A549 (cell line): ENCODE data around the gene KLRF1. TPM values are rescaled to one million over a fixed set of nuclear protein-coding genes. Genes with fewer than 3 reads are reported as not detected.
A peak's percentile ranks its signal among the peaks of the same experiment; 100 is the strongest.

ENCODE experiments used
- ATAC-seq, 2 experiments: fragments of 200-7000 bp in 1 of 2; fragments of >200 bp in 1 of 2; cut with Nextera tagmentation in 1 of 2; cut with Tn5 transposase in 1 of 2; 3 replicates each; pipeline versions ENCODE4 v1.8.0 to v1.9.1; 2018 to 2020; ENCODE audit warnings: mild to moderate bottlenecking in 1 of 2, moderate library complexity in 1 of 2
- CTCF ChIA-PET: fragments of 300-600 bp; sonication (Branson Sonifier 250); formaldehyde crosslinking; extraction: SDS; loops from one replicate; lab custom pipeline; 2021; ENCODE audit warnings: antibody characterized with exemption, inconsistent platforms; lab: Yijun Ruan, JAX
- POLR2A ChIA-PET: fragments of 350-600 bp; formaldehyde crosslinking; extraction: SDS; loops from one replicate; lab custom pipeline; 2021; ENCODE audit warnings: antibody characterized with exemption, inconsistent platforms; lab: Yijun Ruan, JAX
- DNase-seq, 2 experiments: peaks; one replicate each; pipeline versions ENCODE4 v3.0.0 to v3.0.0-alpha.2; 2011 to 2016; ENCODE audit warnings: low read depth in 1 of 2, low spot score in 1 of 2
- FAIRE-seq: peaks from 2 replicates; lab custom pipeline; 2011; peaks lifted over from hg19 to GRCh38; lab: Jason Lieb, UNC
- H3K27ac ChIP-seq, 2 experiments: fragments of >200 bp; sonication (Bioruptor Twin); formaldehyde crosslinking; 3 replicates each; pipeline ENCODE4 v1.5.1; 2016 to 2017
- H3K4me1 ChIP-seq: fragments of >200 bp; sonication (Bioruptor Twin); formaldehyde crosslinking; 3 replicates; pipeline ENCODE4 v1.6.1; 2016
- H3K4me2 ChIP-seq: fragments of >200 bp; sonication (Bioruptor Twin); formaldehyde crosslinking; 3 replicates; pipeline ENCODE4 v1.6.1; 2016
- H3K4me3 ChIP-seq: fragments of >200 bp; sonication (Bioruptor Twin); formaldehyde crosslinking; 3 replicates; pipeline ENCODE4 v1.5.1; 2016
- H3K9me3 ChIP-seq: fragments of >200 bp; sonication (Bioruptor Twin); formaldehyde crosslinking; 3 replicates; pipeline ENCODE4 v1.6.1; 2016
- ATOH8 ChIP-seq: fragments of 250-450 bp; sonication (Bioruptor Pico); IDR thresholded peaks from 2 replicates; pipeline ENCODE4 v1.5.0; 2020; ENCODE audit warnings: low read depth, mild to moderate bottlenecking, moderate library complexity
- BCL3 ChIP-seq: fragments of >200 bp; sonication (Bioruptor Twin); formaldehyde crosslinking; IDR thresholded peaks from 3 replicates; pipeline ENCODE4 v1.6.1; 2016
- CEBPB ChIP-seq, 2 experiments: fragments of >200 bp in 1 of 2; sonication (Bioruptor Twin) in 1 of 2; formaldehyde crosslinking in 1 of 2; IDR thresholded peaks; 2 replicates each; pipeline ENCODE4 v1.6.1; 2012 to 2016
- CHD2 ChIP-seq: fragments of 150-350 bp; IDR thresholded peaks from 2 replicates; pipeline ENCODE4 v1.6.1; 2014; ENCODE audit warnings: low read length; ENCODE audit not compliant: partially characterized antibody
- CTCF ChIP-seq: fragments of >200 bp; sonication (Bioruptor Twin); formaldehyde crosslinking; IDR thresholded peaks from 3 replicates; pipeline ENCODE4 v1.5.1; 2016
- E2F6 ChIP-seq: IDR thresholded peaks from 2 replicates; pipeline ENCODE4 v1.6.1; 2012; ENCODE audit warnings: low read depth, borderline replicate concordance
- EHF ChIP-seq: fragments of 250-450 bp; sonication (Bioruptor Pico); IDR thresholded peaks from 2 replicates; pipeline ENCODE4 v1.5.0; 2020; ENCODE audit warnings: mild to moderate bottlenecking
- EP300 ChIP-seq, 2 experiments: fragments of >200 bp; sonication (Bioruptor Twin); formaldehyde crosslinking; IDR thresholded peaks; 2 replicates in 1 of 2; 3 replicates in 1 of 2; pipeline ENCODE4 v1.6.1; 2016 to 2017
- FOXS1 ChIP-seq: fragments of 250-450 bp; sonication (Bioruptor Pico); IDR thresholded peaks from 2 replicates; pipeline ENCODE4 v1.5.0; 2020; ENCODE audit warnings: mild to moderate bottlenecking, moderate library complexity
- GATA3 ChIP-seq: IDR thresholded peaks from 2 replicates; pipeline ENCODE4 v1.6.1; 2012; ENCODE audit warnings: borderline replicate concordance
- HOXA7 ChIP-seq: fragments of 250-450 bp; sonication (Bioruptor Pico); IDR thresholded peaks from 2 replicates; pipeline ENCODE4 v1.5.0; 2020; ENCODE audit warnings: mild to moderate bottlenecking, moderate library complexity
- JUNB ChIP-seq: fragments of >200 bp; sonication (Bioruptor Twin); formaldehyde crosslinking; IDR thresholded peaks from 2 replicates; pipeline ENCODE4 v1.6.1; 2016
- KDM1A ChIP-seq: fragments of 200-600 bp; sonication (generic); IDR thresholded peaks from 2 replicates; pipeline ENCODE4 v1.6.1; 2016; ENCODE audit warnings: low read depth, mild to moderate bottlenecking
- MAX ChIP-seq: IDR thresholded peaks from 2 replicates; pipeline ENCODE4 v1.6.1; 2012
- MYC ChIP-seq: IDR thresholded peaks from 2 replicates; pipeline ENCODE4 v1.6.1; 2012; ENCODE audit warnings: mild to moderate bottlenecking, inconsistent platforms, low read length, improper control_type of control experiment, borderline replicate concordance
- NFE2L2 ChIP-seq: fragments of 150-350 bp; conservative IDR thresholded peaks from 2 replicates; pipeline ENCODE4 v1.6.1; 2014; ENCODE audit warnings: low read length
- POLR2A ChIP-seq: IDR thresholded peaks from 2 replicates; pipeline ENCODE4 v1.6.1; 2012; ENCODE audit warnings: mild to moderate bottlenecking, low read length
- POLR2AphosphoS2 ChIP-seq: conservative IDR thresholded peaks from 2 replicates; pipeline ENCODE4 v1.6.1; 2012; ENCODE audit warnings: low read length, improper control_type of control experiment, inconsistent platforms
- RAD21 ChIP-seq, 2 experiments: fragments of >200 bp in 1 of 2; sonication (Bioruptor Twin) in 1 of 2; formaldehyde crosslinking in 1 of 2; IDR thresholded peaks in 1 of 2; conservative IDR thresholded peaks in 1 of 2; 2 replicates in 1 of 2; 3 replicates in 1 of 2; pipeline ENCODE4 v1.6.1; 2012 to 2018; ENCODE audit warnings: inconsistent platforms in 1 of 2
- RNF2 ChIP-seq: fragments of 200-600 bp; sonication (generic); IDR thresholded peaks from 2 replicates; pipeline ENCODE4 v1.6.1; 2016; ENCODE audit warnings: low read depth, mild to moderate bottlenecking, antibody characterized with exemption, moderate library complexity, borderline replicate concordance
- SMC3 ChIP-seq: fragments of >200 bp; sonication (Bioruptor Twin); formaldehyde crosslinking; IDR thresholded peaks from 3 replicates; pipeline ENCODE4 v1.6.1; 2018; ENCODE audit warnings: inconsistent platforms
- SREBF2 ChIP-seq: fragments of 450-650 bp; IDR thresholded peaks from 2 replicates; pipeline ENCODE4 v1.6.1; 2014; ENCODE audit warnings: mild to moderate bottlenecking, moderate library complexity
- ZSCAN20 ChIP-seq: fragments of 250-450 bp; sonication (Bioruptor Pico); IDR thresholded peaks from 2 replicates; pipeline ENCODE4 v1.8.0; 2022; ENCODE audit warnings: mild to moderate bottlenecking, moderate library complexity
- WGBS: methylation state at CpG from one replicate; pipeline ENCODE4 v1.1.6; 2017; ENCODE audit errors: missing lambda C conversion rate; 5-methylcytosine and 5-hydroxymethylcytosine counted together
- polyA plus RNA-seq, 4 experiments: library from polyadenylated mRNA; depleted of rRNA in 3 of 4; stranded (reverse); fragments of >200 nt; fragmentation: RNase III in 1 of 4; extraction: RNeasy Plus Mini Kit Qiagen cat#74134 plus additional on column Dnase treatment in 1 of 4; gene quantifications; 2 replicates in 3 of 4; 3 replicates in 1 of 4; pipeline ENCODE4 v1.2.3, GENCODE V29; 2011 to 2017

The KLRF1 gene
- polyA plus RNA-seq, 2 of the 4 experiments (the other 2 are of a cell fraction) = not detected

GRCh38 chr12:9797722-9798619, 29.3 kb upstream of the KLRF1 start:
- TF ChIP-seq EP300 (IDR thresholded peaks at IDR 0.05) (no peak), RAD21 (conservative IDR thresholded peaks at IDR 0.05 in 1 of 2, IDR thresholded peaks at IDR 0.05 in 1 of 2) (peak; percentile 56 to 68; a peak in 4 of 5 replicates), POLR2AphosphoS2 (no peak), GATA3 (no peak), NFE2L2 (no peak), CEBPB (IDR thresholded peaks at IDR 0.05) (no peak), MAX (no peak), EHF (CRISPR knock-in tag) (no peak), CHD2 (no peak), FOXS1 (CRISPR knock-in tag) (no peak), ZSCAN20 (CRISPR knock-in tag) (no peak), BCL3 (no peak), POLR2A (no peak), ATOH8 (CRISPR knock-in tag) (no peak), SMC3 (peak; percentile 43; the same call in 2 of the 3 replicates), KDM1A (no peak), JUNB (no peak), MYC (no peak), HOXA7 (CRISPR knock-in tag) (no peak), SREBF2 (no peak), RNF2 (no peak), CTCF (peak; percentile 47), E2F6 (no peak)
- WGBS = 41% methylated on average over 7 of the region's 7 CpGs
- ATAC-seq (peak; percentile 96 to 98), FAIRE-seq (peak; percentile 54), DNase-seq (peak; percentile 13 to 84)
- ChIA-PET POLR2A (no interaction called here), CTCF (interaction anchor here (0.6 to 2.2 kb wide), 7 partner anchors 36 to 1232 kb away, joined by 3 to 13 read pairs (median 3); no protein-coding TSS in a partner anchor)
- no peaks in the 10 kb centered on the region for H3K4me1 ChIP-seq
- H3K9me3 ChIP-seq = no peaks in the 10 kb centered on the region
- no peak overlapping the region for H3K4me3 ChIP-seq
- no peak overlapping the region for H3K4me2 ChIP-seq
- H3K27ac ChIP-seq = no peak overlapping the region
